ENCODE results near the gene OIP5.

GRCh38 chr15:41262571-41262970 lies 69.8 kb downstream of the OIP5 start:
- TF ChIP-seq GLIS3 (CRISPR knock-in tag; IDR thresholded peaks at IDR 0.05) (no peak), ZFP30 (CRISPR knock-in tag; IDR thresholded peaks at IDR 0.05) (no peak), ZNF8 (CRISPR knock-in tag; IDR thresholded peaks at IDR 0.05) (no peak), ZFP3 (CRISPR knock-in tag; IDR thresholded peaks at IDR 0.05) (no peak), PATZ1 (CRISPR knock-in tag; IDR thresholded peaks at IDR 0.05; ENCODE audit: borderline replicate concordance) (no peak), CREB5 (CRISPR knock-in tag; IDR thresholded peaks at IDR 0.05; ENCODE audit: low read depth) (no peak), BACH2 (CRISPR knock-in tag; IDR thresholded peaks at IDR 0.05; ENCODE audit: borderline replicate concordance) (no peak), TCF4 (CRISPR knock-in tag; IDR thresholded peaks at IDR 0.05; ENCODE audit: borderline replicate concordance) (no peak)
- TF ChIP-seq, protein P1, sequence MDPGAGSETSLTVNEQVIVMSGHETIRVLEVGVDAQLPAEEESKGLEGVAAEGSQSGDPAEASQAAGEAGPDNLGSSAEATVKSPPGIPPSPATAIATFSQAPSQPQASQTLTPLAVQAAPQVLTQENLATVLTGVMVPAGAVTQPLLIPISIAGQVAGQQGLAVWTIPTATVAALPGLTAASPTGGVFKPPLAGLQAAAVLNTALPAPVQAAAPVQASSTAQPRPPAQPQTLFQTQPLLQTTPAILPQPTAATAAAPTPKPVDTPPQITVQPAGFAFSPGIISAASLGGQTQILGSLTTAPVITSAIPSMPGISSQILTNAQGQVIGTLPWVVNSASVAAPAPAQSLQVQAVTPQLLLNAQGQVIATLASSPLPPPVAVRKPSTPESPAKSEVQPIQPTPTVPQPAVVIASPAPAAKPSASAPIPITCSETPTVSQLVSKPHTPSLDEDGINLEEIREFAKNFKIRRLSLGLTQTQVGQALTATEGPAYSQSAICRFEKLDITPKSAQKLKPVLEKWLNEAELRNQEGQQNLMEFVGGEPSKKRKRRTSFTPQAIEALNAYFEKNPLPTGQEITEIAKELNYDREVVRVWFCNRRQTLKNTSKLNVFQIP (CRISPR knock-in tag; IDR thresholded peaks at IDR 0.05; ENCODE audit: borderline replicate concordance, low read depth), result no peak

Data from SK-N-SH treated with all-trans-retinoic acid at 6 μM for 48 hours (cell line).